ENCODE measurements around the gene BTNL9. TPM values are rescaled to one million over a fixed set of nuclear protein-coding genes. Genes with fewer than 3 reads are reported as not detected.
"Not testable (repeated sequence)": the region's sequence is repeated elsewhere in the genome, so short reads cannot be mapped to it uniquely, and the experiment has no call there.

BTNL9 gene
- polyA plus RNA-seq, 2 of the 4 experiments (the other 2 are of a cell fraction) = 0.85 to 1.5 TPM

DNA sequence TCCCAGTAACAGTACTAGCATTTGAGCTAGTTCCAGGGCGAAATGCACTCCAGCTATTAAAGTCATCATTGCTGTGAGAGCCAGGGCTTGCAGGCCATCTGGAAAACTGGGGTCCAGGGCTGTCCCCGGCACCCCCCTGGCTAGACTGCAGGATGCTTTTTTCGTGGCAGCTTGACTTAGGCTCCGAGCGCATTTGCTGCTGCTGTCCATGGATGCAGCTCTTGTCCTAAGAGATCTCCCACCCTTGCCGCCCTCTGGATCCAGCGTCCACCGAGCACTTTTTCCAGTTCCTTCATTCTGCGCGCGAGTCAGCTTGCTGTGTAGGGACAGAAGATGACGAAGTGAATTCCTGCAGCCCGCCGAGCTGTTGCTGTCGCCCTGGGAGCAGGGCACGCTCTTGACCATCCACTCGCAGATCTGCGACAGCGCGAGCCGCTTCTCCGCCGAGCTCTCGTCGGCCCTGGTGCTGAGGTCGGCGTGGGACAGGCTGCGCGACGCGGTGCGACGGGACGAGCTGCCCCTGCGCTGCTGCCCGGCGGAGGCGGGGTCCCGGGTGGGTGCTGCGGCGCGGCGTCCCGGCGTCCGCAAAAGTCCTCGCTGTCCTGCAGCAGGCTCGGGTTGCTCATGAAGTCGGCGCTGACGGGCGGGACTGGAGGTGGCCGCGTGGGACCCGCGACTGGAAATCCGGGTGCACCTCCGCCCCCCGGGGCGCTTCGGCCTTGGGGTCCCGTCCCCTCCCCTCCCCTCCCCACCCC, 60.2 kb downstream of the BTNL9 start:
- DNase-seq (ENCODE audit: low read depth in 1 of 2, low spot score in 1 of 2) (no peak), FAIRE-seq (no peak), ATAC-seq (no peak)
- 89% methylated on average over 62 of the region's 62 CpGs for WGBS (ENCODE audit: missing lambda C conversion rate)
- ChIA-PET POLR2A (no interaction called here), CTCF (interaction anchor here (0.6 to 2.0 kb wide), 10 partner anchors 15 to 317 kb away, joined by 3 to 8 read pairs (median 4); no protein-coding TSS in a partner anchor)
- Histone ChIP-seq H3K4me3 (no peak overlapping the region), H3K9me3 (no peaks in the 10 kb centered on the region), H3K4me1 (0 out of 3 replicates have a peak, but pooled peaks cover 6% of the 10 kb centered on the region), H3K4me2 (no peak overlapping the region), H3K27ac (peak overlapping the region in 1 of 2 experiments; percentile 24; a peak in 1 of 6 replicates)
- TF ChIP-seq, protein P1, sequence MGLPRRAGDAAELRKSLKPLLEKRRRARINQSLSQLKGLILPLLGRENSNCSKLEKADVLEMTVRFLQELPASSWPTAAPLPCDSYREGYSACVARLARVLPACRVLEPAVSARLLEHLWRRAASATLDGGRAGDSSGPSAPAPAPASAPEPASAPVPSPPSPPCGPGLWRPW (IDR thresholded peaks at IDR 0.05) = no peak
- TF ChIP-seq RAD21 (conservative IDR thresholded peaks at IDR 0.05 in 1 of 2, IDR thresholded peaks at IDR 0.05 in 1 of 2) (no peak), EHF (CRISPR knock-in tag; IDR thresholded peaks at IDR 0.05) (no peak), CHD4 (IDR thresholded peaks at IDR 0.05; ENCODE audit: borderline replicate concordance) (no peak), MAZ (IDR thresholded peaks at IDR 0.05; ENCODE audit: borderline replicate concordance, low read depth, low read length) (no peak), HOXB13 (CRISPR knock-in tag; IDR thresholded peaks at IDR 0.05; ENCODE audit: low read depth) (no peak), NR3C1 (IDR thresholded peaks at IDR 0.05) (no peak), RARB (CRISPR knock-in tag; IDR thresholded peaks at IDR 0.05) (no peak)

DNA sequence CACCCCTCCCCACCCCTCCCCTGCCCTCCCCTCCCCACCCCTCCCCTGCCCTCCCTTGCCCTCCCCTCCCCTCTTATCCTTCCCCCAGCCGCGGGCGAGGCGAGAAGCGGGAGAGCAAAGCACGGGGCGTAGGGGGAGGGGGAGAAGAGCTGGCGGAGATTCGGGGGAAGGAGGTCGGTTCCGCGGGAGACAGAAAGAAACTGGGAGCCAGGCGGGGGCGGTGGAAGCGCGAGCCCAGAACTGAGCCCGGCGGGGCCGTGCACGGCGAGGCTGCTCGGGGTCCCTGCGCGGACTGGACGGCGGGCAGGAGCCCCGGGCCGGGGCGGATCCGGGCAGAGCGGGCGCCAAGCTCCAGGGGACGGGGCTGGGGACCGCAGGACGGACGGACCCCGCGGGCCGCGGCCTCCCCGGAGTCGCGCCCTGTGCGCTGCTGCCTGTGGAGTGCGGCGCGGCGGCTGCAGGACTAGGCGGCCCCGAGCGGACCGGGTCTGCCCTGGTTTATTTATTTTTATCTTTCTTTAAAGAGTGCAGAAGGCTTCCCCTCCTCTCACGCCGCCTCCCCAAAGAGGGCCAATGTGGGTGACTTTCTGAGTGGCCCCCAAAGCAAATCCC, 61.1 kb downstream of the BTNL9 start:
- peak; percentile 7 to 10 for ATAC-seq
- CTCF ChIA-PET; H3K9me3 ChIP-seq; FAIRE-seq; DNase-seq (ENCODE audit: low read depth in 1 of 2, low spot score in 1 of 2); POLR2A ChIA-PET; H3K4me1 ChIP-seq: not testable (repeated sequence)
- Histone ChIP-seq H3K4me3 (peak overlapping the region; percentile 45), H3K4me2 (peak overlapping the region; percentile 50; the same call in 1 of the 3 replicates), H3K27ac (peak overlapping the region; percentile 76 to 79)
- WGBS (ENCODE audit: missing lambda C conversion rate) = no CpG with 5 or more reads among the region's 54 CpGs

GRCh38 chr5:181101930-181102674, 62.0 kb downstream of the BTNL9 start:
- peak; percentile 100 for FAIRE-seq
- H3K9me3 ChIP-seq; H3K4me2 ChIP-seq; CTCF ChIA-PET; H3K27ac ChIP-seq; H3K4me1 ChIP-seq; H3K4me3 ChIP-seq; POLR2A ChIA-PET; DNase-seq (ENCODE audit: low read depth in 1 of 2, low spot score in 1 of 2): not testable (repeated sequence)
- no CpG with 5 or more reads among the region's 30 CpGs for WGBS (ENCODE audit: missing lambda C conversion rate)
- ATAC-seq = peak; percentile 62 to 74

- ATAC-seq = peak; percentile 1 to 2; a peak in 3 of 6 replicates
- H3K27ac ChIP-seq, H3K4me1 ChIP-seq, FAIRE-seq, H3K9me3 ChIP-seq: not testable (repeated sequence)
- peak overlapping the region; percentile 30; the same call in 1 of the 3 replicates for H3K4me3 ChIP-seq
- 47% methylated on average over 5 of the region's 5 CpGs for WGBS (ENCODE audit: missing lambda C conversion rate)
- DNase-seq (ENCODE audit: low read depth in 1 of 2, low spot score in 1 of 2) = peak in 1 of 2 experiments; percentile 34
- ChIA-PET POLR2A (interaction anchor here (0.6 kb wide), 1 partner anchor 244 kb away, joined by 4 read pairs; no protein-coding TSS in a partner anchor), CTCF (interaction anchor here (1.3 kb wide), 1 partner anchor 47 kb away, joined by 4 read pairs; no protein-coding TSS in a partner anchor)
- peak overlapping the region; percentile 55 for H3K4me2 ChIP-seq
Measured at GRCh38 chr5:181104259-181104568, 64.1 kb downstream of the BTNL9 start.

DNA sequence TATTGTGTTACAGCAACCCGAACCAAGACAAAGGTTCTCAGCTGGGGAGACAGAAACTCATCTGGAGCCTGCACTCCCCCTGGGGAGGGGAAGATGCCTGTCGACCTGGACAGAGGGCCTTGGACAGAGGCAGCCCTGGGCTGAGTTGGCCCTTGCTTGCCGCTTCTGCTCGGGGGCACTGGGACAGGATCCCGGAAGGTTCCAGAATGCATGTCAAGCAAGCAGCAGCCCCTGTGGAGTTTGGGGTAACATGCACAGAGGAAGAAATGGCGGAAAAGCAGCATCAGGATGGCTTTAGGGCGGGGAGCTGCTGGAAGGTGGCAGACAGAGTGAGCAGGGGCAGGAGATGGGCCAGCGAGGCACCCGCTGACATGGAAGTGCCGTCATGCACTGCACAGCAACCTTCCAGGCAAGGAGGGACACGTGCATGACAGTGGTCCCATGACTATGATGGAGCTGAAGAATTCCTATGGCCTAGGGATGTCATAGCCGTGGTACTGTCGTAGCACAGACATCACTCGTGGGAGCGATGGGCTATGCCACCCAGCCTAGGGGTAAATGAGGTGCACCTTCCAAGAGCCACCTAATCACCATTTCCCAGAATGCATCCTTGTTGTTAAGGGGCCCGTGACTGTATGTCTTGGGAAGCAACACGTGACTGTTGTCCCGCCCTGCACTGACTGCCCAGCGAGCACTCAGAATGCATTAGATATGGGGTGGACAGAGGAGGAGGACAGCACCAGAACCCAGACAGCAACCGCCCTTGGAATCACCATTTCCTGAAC, 64.7 kb downstream of the BTNL9 start:
- WGBS (ENCODE audit: missing lambda C conversion rate) = 77% methylated on average over 17 of the region's 20 CpGs

More for the DNA sequence above, 64.7 kb downstream of the BTNL9 start:
- FAIRE-seq (peak; percentile 94), DNase-seq (ENCODE audit: low read depth in 1 of 2, low spot score in 1 of 2) (peak in 1 of 2 experiments; percentile 30), ATAC-seq (peak in 1 of 2 experiments; percentile 12; a peak in 3 of 6 replicates)
- not testable (repeated sequence) for H3K9me3 ChIP-seq, H3K4me3 ChIP-seq, H3K4me1 ChIP-seq
- 0 out of 6 replicates have a peak overlapping the region, but pooled peaks of 1 of the 2 experiments have one; percentile 13 for H3K27ac ChIP-seq
- H3K4me2 ChIP-seq = peak overlapping the region; percentile 60
- ChIA-PET CTCF (interaction anchor here (1.3 kb wide), 1 partner anchor 235 kb away, joined by 4 read pairs; no protein-coding TSS in a partner anchor), POLR2A (interaction anchor here (0.6 kb wide), 1 partner anchor 244 kb away, joined by 4 read pairs; no protein-coding TSS in a partner anchor)

All from A549 (cell line).